HG02884 (cell line): ENCODE measurements around the gene DPP10.

Experiments
- ATAC-seq: cut with Tn5 transposase; IDR thresholded peaks from one replicate; pipeline ENCODE4 v1.9.1; 2021; ENCODE audit warnings: mild to moderate bottlenecking, moderate library complexity; ENCODE audit not compliant: unreplicated experiment

Gene DPP10

GRCh38 chr2:114580691-114581090 lies 138.2 kb downstream of the DPP10 start:
- no peak for ATAC-seq

GRCh38 chr2:114598329-114598728 lies 155.9 kb downstream of the DPP10 start:
- no peak for ATAC-seq

GRCh38 chr2:114609203-114609602 lies 166.8 kb downstream of the DPP10 start:
- ATAC-seq = no peak

GRCh38 chr2:114609801-114610200 lies 167.4 kb downstream of the DPP10 start:
- ATAC-seq = no peak

- no peak for ATAC-seq
These were observed 168.2 kb downstream of the DPP10 start for GRCh38 chr2:114610677-114611076.

GRCh38 chr2:114614592-114614991 lies 172.2 kb downstream of the DPP10 start:
- no peak for ATAC-seq

- no peak for ATAC-seq
These were observed 186.0 kb downstream of the DPP10 start for GRCh38 chr2:114628481-114628880.

- no peak for ATAC-seq
These were observed 188.7 kb downstream of the DPP10 start for GRCh38 chr2:114631146-114631545.

GRCh38 chr2:114642166-114642770 lies 199.8 kb downstream of the DPP10 start:
- no peak for ATAC-seq

GRCh38 chr2:114642988-114643553 lies 200.6 kb downstream of the DPP10 start:
- no peak for ATAC-seq

GRCh38 chr2:114651933-114652332 lies 209.5 kb downstream of the DPP10 start:
- no peak for ATAC-seq

GRCh38 chr2:114659880-114660279 lies 217.4 kb downstream of the DPP10 start:
- ATAC-seq = no peak

GRCh38 chr2:114661971-114662939 lies 219.8 kb downstream of the DPP10 start:
- ATAC-seq = no peak

GRCh38 chr2:114668415-114668814 lies 226.0 kb downstream of the DPP10 start:
- no peak for ATAC-seq

- ATAC-seq = no peak
These were observed 240.8 kb downstream of the DPP10 start for GRCh38 chr2:114683251-114683650.

GRCh38 chr2:114684403-114684802 lies 242.0 kb downstream of the DPP10 start:
- ATAC-seq = no peak

- ATAC-seq = no peak
These were observed 242.7 kb downstream of the DPP10 start for GRCh38 chr2:114685102-114685501.

GRCh38 chr2:114688241-114688640 lies 245.8 kb downstream of the DPP10 start:
- ATAC-seq = no peak

GRCh38 chr2:114698520-114698919 lies 256.1 kb downstream of the DPP10 start:
- no peak for ATAC-seq

GRCh38 chr2:114699423-114699944 lies 257.0 kb downstream of the DPP10 start:
- no peak for ATAC-seq

GRCh38 chr2:114700440-114700839 lies 258.0 kb downstream of the DPP10 start:
- no peak for ATAC-seq
